ENCODE data around the gene SPOCK1. TPM values are rescaled to one million over a fixed set of nuclear protein-coding genes. Genes with fewer than 3 reads are reported as not detected.
"Not testable (repeated sequence)": the region's sequence is repeated elsewhere in the genome, so short reads cannot be mapped to it uniquely, and the experiment has no call there.

SPOCK1 gene
- total and polyA plus RNA-seq, 4 experiments from 2014 or later: not detected

GRCh38 chr5:136963504-136963903 lies 535.6 kb downstream of the SPOCK1 start:
- no peak overlapping the region for H3K27ac ChIP-seq (ENCODE audit: low read depth, low read length)
- ChIA-PET CTCF (ENCODE audit: partially characterized antibody) (no interaction called here), POLR2A (ENCODE audit: partially characterized antibody) (no interaction called here)
- peaks cover 0 to 6% (median under 1%) of the 10 kb centered on the region in 8 donors for H3K9me3 Mint-ChIP-seq
- intact Hi-C loops (cut with micrococcal nuclease): no loop called here
- H3K4me3 ChIP-seq (ENCODE audit: low read length in 2 of 2): no peak overlapping the region
- no peak for DNase-seq
- H3K4me1 Mint-ChIP-seq: no peaks in the 10 kb centered on the region
- no peak overlapping the region for H3K4me3 Mint-ChIP-seq
- H3K27ac Mint-ChIP-seq: no peak overlapping the region
- no peaks in the 10 kb centered on the region for H3K27me3 Mint-ChIP-seq
- no peaks in the 10 kb centered on the region for H3K4me1 ChIP-seq (ENCODE audit: insufficient read depth, low read length)
- H3K27me3 ChIP-seq (ENCODE audit: insufficient read depth, low read length): no peaks in the 10 kb centered on the region
- H3K9me3 ChIP-seq (ENCODE audit: control insufficient read depth in 1 of 2, low read length in 2 of 2): no peaks in the 10 kb centered on the region
- H3K36me3 Mint-ChIP-seq: no peaks in the 10 kb centered on the region
- no peaks in the 10 kb centered on the region for H3K36me3 ChIP-seq (ENCODE audit: insufficient read depth, low read length)

- Mint-ChIP-seq H3K36me3 (no peaks in the 10 kb centered on the region), H3K27ac (no peak overlapping the region), H3K9me3 (peaks cover 0 to 16% (median 3%) of the 10 kb centered on the region in 8 donors), H3K4me1 (no peaks in the 10 kb centered on the region), H3K27me3 (no peaks in the 10 kb centered on the region), H3K4me3 (no peak overlapping the region)
- Histone ChIP-seq H3K27ac (ENCODE audit: low read depth, low read length) (no peak overlapping the region), H3K9me3 (ENCODE audit: control insufficient read depth in 1 of 2, low read length in 2 of 2) (no peaks in the 10 kb centered on the region), H3K4me1 (ENCODE audit: insufficient read depth, low read length) (no peaks in the 10 kb centered on the region), H3K27me3 (ENCODE audit: insufficient read depth, low read length) (no peaks in the 10 kb centered on the region), H3K4me3 (ENCODE audit: low read length in 2 of 2) (no peak overlapping the region), H3K36me3 (ENCODE audit: insufficient read depth, low read length) (no peaks in the 10 kb centered on the region)
- intact Hi-C loops (cut with micrococcal nuclease): no loop called here
- ChIA-PET CTCF (ENCODE audit: partially characterized antibody) (no interaction called here), POLR2A (ENCODE audit: partially characterized antibody) (no interaction called here)
- DNase-seq: no peak
These were observed 541.7 kb downstream of the SPOCK1 start for GRCh38 chr5:136957428-136957827.

GRCh38 chr5:136954142-136954541 lies 545.0 kb downstream of the SPOCK1 start:
- H3K36me3 ChIP-seq (ENCODE audit: insufficient read depth, low read length); H3K4me1 Mint-ChIP-seq; H3K36me3 Mint-ChIP-seq; intact Hi-C loops (cut with micrococcal nuclease); CTCF ChIA-PET (ENCODE audit: partially characterized antibody); H3K27me3 Mint-ChIP-seq; H3K27ac ChIP-seq (ENCODE audit: low read depth, low read length); H3K4me3 Mint-ChIP-seq; H3K9me3 ChIP-seq (ENCODE audit: control insufficient read depth in 1 of 2, low read length in 2 of 2); POLR2A ChIA-PET (ENCODE audit: partially characterized antibody); H3K27me3 ChIP-seq (ENCODE audit: insufficient read depth, low read length); H3K27ac Mint-ChIP-seq; H3K4me3 ChIP-seq (ENCODE audit: low read length in 2 of 2); DNase-seq; H3K4me1 ChIP-seq (ENCODE audit: insufficient read depth, low read length): not testable (repeated sequence)
- H3K9me3 Mint-ChIP-seq: peaks cover 0 to 26% (median 8%) of the 10 kb centered on the region in 8 donors

- H3K36me3 Mint-ChIP-seq; intact Hi-C loops (cut with micrococcal nuclease); CTCF ChIA-PET (ENCODE audit: partially characterized antibody); H3K36me3 ChIP-seq (ENCODE audit: insufficient read depth, low read length); H3K9me3 ChIP-seq (ENCODE audit: control insufficient read depth in 1 of 2, low read length in 2 of 2); H3K4me3 Mint-ChIP-seq; DNase-seq; H3K4me1 ChIP-seq (ENCODE audit: insufficient read depth, low read length); H3K27me3 Mint-ChIP-seq; H3K27ac Mint-ChIP-seq; POLR2A ChIA-PET (ENCODE audit: partially characterized antibody); H3K4me1 Mint-ChIP-seq; H3K27me3 ChIP-seq (ENCODE audit: insufficient read depth, low read length); H3K4me3 ChIP-seq (ENCODE audit: low read length in 2 of 2); H3K27ac ChIP-seq (ENCODE audit: low read depth, low read length): not testable (repeated sequence)
- peaks cover 0 to 27% (median 12%) of the 10 kb centered on the region in 8 donors for H3K9me3 Mint-ChIP-seq
These were observed 545.6 kb downstream of the SPOCK1 start for GRCh38 chr5:136953346-136954069.

- Histone ChIP-seq H3K36me3 (ENCODE audit: insufficient read depth, low read length) (no peaks in the 10 kb centered on the region), H3K27me3 (ENCODE audit: insufficient read depth, low read length) (no peaks in the 10 kb centered on the region), H3K4me1 (ENCODE audit: insufficient read depth, low read length) (no peaks in the 10 kb centered on the region), H3K27ac (ENCODE audit: low read depth, low read length) (no peak overlapping the region), H3K9me3 (ENCODE audit: control insufficient read depth in 1 of 2, low read length in 2 of 2) (no peaks in the 10 kb centered on the region), H3K4me3 (ENCODE audit: low read length in 2 of 2) (no peak overlapping the region)
- intact Hi-C loops (cut with micrococcal nuclease): no loop called here
- peaks cover 2 to 28% (median 14%) of the 10 kb centered on the region in 8 donors for H3K9me3 Mint-ChIP-seq
- H3K36me3 Mint-ChIP-seq: no peaks in the 10 kb centered on the region
- H3K27me3 Mint-ChIP-seq: no peaks in the 10 kb centered on the region
- DNase-seq: no peak
- POLR2A ChIA-PET (ENCODE audit: partially characterized antibody): no interaction called here
- CTCF ChIA-PET (ENCODE audit: partially characterized antibody): no interaction called here
- H3K27ac Mint-ChIP-seq: no peak overlapping the region
- H3K4me1 Mint-ChIP-seq: no peaks in the 10 kb centered on the region
- H3K4me3 Mint-ChIP-seq: no peak overlapping the region
These were observed 571.6 kb downstream of the SPOCK1 start for GRCh38 chr5:136927571-136927970.

- H3K9me3 Mint-ChIP-seq: peaks cover 0 to 25% (median 8%) of the 10 kb centered on the region in 8 donors
- Histone ChIP-seq H3K27me3 (ENCODE audit: insufficient read depth, low read length) (no peaks in the 10 kb centered on the region), H3K4me3 (ENCODE audit: low read length in 2 of 2) (no peak overlapping the region), H3K4me1 (ENCODE audit: insufficient read depth, low read length) (no peaks in the 10 kb centered on the region), H3K9me3 (ENCODE audit: control insufficient read depth in 1 of 2, low read length in 2 of 2) (no peaks in the 10 kb centered on the region), H3K27ac (ENCODE audit: low read depth, low read length) (no peak overlapping the region), H3K36me3 (ENCODE audit: insufficient read depth, low read length) (no peaks in the 10 kb centered on the region)
- H3K4me1 Mint-ChIP-seq: no peaks in the 10 kb centered on the region
- POLR2A ChIA-PET (ENCODE audit: partially characterized antibody): no interaction called here
- H3K27me3 Mint-ChIP-seq: no peaks in the 10 kb centered on the region
- no peak overlapping the region for H3K4me3 Mint-ChIP-seq
- no peak overlapping the region for H3K27ac Mint-ChIP-seq
- intact Hi-C loops (cut with micrococcal nuclease): no loop called here
- no peaks in the 10 kb centered on the region for H3K36me3 Mint-ChIP-seq
- no peak for DNase-seq
- CTCF ChIA-PET (ENCODE audit: partially characterized antibody): no interaction called here
These were observed 573.1 kb downstream of the SPOCK1 start for GRCh38 chr5:136926073-136926472.
